ENCODE data around the gene RLBP1.

The RLBP1 gene

DNA sequence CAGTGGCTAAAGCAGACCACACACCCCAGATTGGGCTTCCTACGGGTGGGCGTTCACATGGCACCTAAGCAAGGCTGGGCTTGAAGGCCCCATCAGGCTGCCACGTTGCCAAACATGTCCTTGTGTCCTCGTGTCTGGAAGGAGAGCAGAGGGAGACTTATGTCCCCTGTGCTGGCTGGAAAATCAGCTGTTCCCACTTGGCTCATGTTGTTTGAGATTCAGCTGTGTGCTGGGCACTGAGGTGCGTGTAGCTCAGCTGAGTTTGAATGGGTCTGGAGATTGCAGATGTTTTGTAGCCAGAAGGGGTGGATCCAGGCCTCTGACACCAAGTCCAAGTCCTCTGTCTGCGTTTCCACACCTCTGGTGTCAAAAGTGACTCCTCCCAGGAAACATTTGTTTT is 34.6 kb downstream of the RLBP1 start:
- Histone ChIP-seq H4K20me1 (ENCODE audit: insufficient read depth, low read length) (no peaks in the 10 kb centered on the region), H3K9me3 (ENCODE audit: insufficient read depth, low read length) (no peaks in the 10 kb centered on the region), H2AFZ (ENCODE audit: low read depth, low read length) (no peak overlapping the region), H3K27me3 (ENCODE audit: low read depth, low read length) (no peaks in the 10 kb centered on the region), H3K9ac (ENCODE audit: low read length) (no peak overlapping the region), H3K4me3 (ENCODE audit: low read length) (no peak overlapping the region), H3K36me3 (replicated peaks; ENCODE audit: low read depth, low read length) (peaks cover 17% of the 10 kb centered on the region), H3K4me1 (ENCODE audit: low read length) (no peaks in the 10 kb centered on the region; the same call in 1 of the 2 replicates), H3K79me2 (ENCODE audit: low read length) (no peaks in the 10 kb centered on the region), H3K4me2 (ENCODE audit: low read length) (no peak overlapping the region), H3K27ac (ENCODE audit: low read length) (no peak overlapping the region)
- TF ChIP-seq CTCF (IDR thresholded peaks at IDR 0.05; ENCODE audit: low read depth, low read length) (no peak), EZH2phosphoT487 (IDR thresholded peaks at IDR 0.05; ENCODE audit: low read depth) (no peak)

- no peaks in the 10 kb centered on the region for H3K9me3 ChIP-seq (ENCODE audit: insufficient read depth, low read length)
- H3K4me2 ChIP-seq (ENCODE audit: low read length) = no peak overlapping the region
- H3K79me2 ChIP-seq (ENCODE audit: low read length) = no peaks in the 10 kb centered on the region
- no peak overlapping the region for H3K27ac ChIP-seq (ENCODE audit: low read length)
- TF ChIP-seq EZH2phosphoT487 (IDR thresholded peaks at IDR 0.05; ENCODE audit: low read depth) (no peak), CTCF (IDR thresholded peaks at IDR 0.05; ENCODE audit: low read depth, low read length) (no peak)
- peaks cover 7% of the 10 kb centered on the region for H3K4me1 ChIP-seq (ENCODE audit: low read length)
- no peak overlapping the region for H3K9ac ChIP-seq (ENCODE audit: low read length)
- H3K4me3 ChIP-seq (ENCODE audit: low read length) = no peak overlapping the region
- H3K27me3 ChIP-seq (ENCODE audit: low read depth, low read length) = no peaks in the 10 kb centered on the region
- H3K36me3 ChIP-seq (replicated peaks; ENCODE audit: low read depth, low read length) = peaks cover 17% of the 10 kb centered on the region
- H2AFZ ChIP-seq (ENCODE audit: low read depth, low read length) = no peak overlapping the region
- H4K20me1 ChIP-seq (ENCODE audit: insufficient read depth, low read length) = no peaks in the 10 kb centered on the region
These were observed 36.4 kb downstream of the RLBP1 start for GRCh38 chr15:89184886-89185526.

DNA sequence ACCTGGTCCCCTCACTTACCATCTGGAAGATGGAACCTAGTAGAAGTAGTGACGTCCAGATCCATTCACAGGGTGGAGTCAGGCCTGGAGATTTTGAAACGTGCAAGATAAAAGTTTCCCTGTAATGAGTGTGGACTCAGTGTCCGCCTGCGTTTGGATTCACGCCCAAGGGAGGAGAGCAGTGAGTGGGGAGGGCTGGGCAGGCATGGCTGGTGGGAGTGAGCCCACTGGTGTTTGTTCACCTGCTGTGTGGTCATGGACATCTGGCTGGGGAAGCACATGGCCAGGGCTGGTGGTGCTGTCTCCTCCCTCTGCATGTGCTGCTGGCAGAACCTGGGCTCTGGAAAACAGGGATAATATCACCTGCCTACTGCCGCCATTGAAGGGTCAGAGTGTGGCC is 37.0 kb downstream of the RLBP1 start:
- Histone ChIP-seq H3K4me2 (ENCODE audit: low read length) (no peak overlapping the region), H3K27me3 (ENCODE audit: low read depth, low read length) (no peaks in the 10 kb centered on the region), H3K79me2 (ENCODE audit: low read length) (no peaks in the 10 kb centered on the region), H3K36me3 (replicated peaks; ENCODE audit: low read depth, low read length) (peaks cover 13% of the 10 kb centered on the region), H3K9ac (ENCODE audit: low read length) (no peak overlapping the region), H3K4me1 (ENCODE audit: low read length) (peaks cover 14% of the 10 kb centered on the region), H2AFZ (ENCODE audit: low read depth, low read length) (no peak overlapping the region), H3K27ac (ENCODE audit: low read length) (no peak overlapping the region), H4K20me1 (ENCODE audit: insufficient read depth, low read length) (no peaks in the 10 kb centered on the region), H3K9me3 (ENCODE audit: insufficient read depth, low read length) (no peaks in the 10 kb centered on the region), H3K4me3 (ENCODE audit: low read length) (no peak overlapping the region)
- TF ChIP-seq EZH2phosphoT487 (IDR thresholded peaks at IDR 0.05; ENCODE audit: low read depth) = no peak
- no peak for TF ChIP-seq CTCF (IDR thresholded peaks at IDR 0.05; ENCODE audit: low read depth, low read length)

DNA sequence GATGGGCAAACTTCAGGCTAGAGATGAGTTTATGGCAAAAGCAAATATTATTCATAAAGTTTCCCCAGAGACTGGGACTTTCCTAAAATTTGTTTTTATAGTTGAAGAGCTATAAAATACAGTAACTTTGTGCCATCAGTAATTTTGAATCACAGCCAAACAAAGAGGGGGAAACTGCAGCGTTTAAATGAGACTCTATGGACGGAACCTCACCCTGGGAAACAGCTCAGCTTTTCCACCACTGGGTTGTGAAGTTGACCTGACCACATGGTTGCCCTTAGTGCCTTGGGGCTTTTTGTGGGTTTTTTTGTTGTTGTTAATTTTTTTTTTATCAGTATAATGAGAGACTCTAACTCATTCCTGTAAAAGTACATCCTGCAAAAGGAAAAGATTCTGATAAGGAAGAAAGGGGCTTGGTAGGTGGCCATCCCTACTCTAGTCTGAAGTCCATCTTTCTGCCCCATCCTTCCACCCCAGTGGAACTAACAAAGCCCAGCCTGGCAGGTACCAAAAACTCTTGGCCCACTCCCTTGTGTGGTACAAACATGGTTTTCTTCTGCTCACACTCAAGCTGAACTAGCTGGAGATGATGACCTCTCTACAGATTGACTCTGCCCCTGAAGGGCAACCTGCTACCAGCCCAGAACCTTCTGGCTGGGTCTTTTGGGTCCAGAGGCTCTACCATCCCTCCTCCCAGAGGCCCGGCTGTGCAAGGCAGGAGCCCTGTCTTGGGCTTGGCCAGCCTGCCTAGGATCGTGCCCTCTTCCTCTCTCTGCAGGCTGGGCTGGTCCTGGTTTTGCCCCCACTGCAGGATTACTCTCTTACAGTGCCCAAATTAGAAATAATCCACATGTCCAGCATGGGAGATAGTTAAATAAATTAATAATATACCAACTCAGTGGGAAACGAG is 41.2 kb downstream of the RLBP1 start:
- Histone ChIP-seq H3K4me2 (ENCODE audit: low read length) (peak overlapping the region; percentile 53), H2AFZ (ENCODE audit: low read depth, low read length) (no peak overlapping the region), H3K4me3 (ENCODE audit: low read length) (peak overlapping the region; percentile 5; the same call in 1 of the 2 replicates), H3K27me3 (ENCODE audit: low read depth, low read length) (no peaks in the 10 kb centered on the region), H3K79me2 (ENCODE audit: low read length) (no peaks in the 10 kb centered on the region), H3K9ac (ENCODE audit: low read length) (no peak overlapping the region), H3K9me3 (ENCODE audit: insufficient read depth, low read length) (no peaks in the 10 kb centered on the region), H3K27ac (ENCODE audit: low read length) (peak overlapping the region; percentile 54), H3K36me3 (replicated peaks; ENCODE audit: low read depth, low read length) (peaks cover 15% of the 10 kb centered on the region), H3K4me1 (ENCODE audit: low read length) (peaks cover 33% of the 10 kb centered on the region), H4K20me1 (ENCODE audit: insufficient read depth, low read length) (no peaks in the 10 kb centered on the region)
- no peak for TF ChIP-seq EZH2phosphoT487 (IDR thresholded peaks at IDR 0.05; ENCODE audit: low read depth)
- TF ChIP-seq CTCF (IDR thresholded peaks at IDR 0.05; ENCODE audit: low read depth, low read length) = no peak
